Stimulated activated CD8-positive, alpha-beta memory T cell treated with anti-CD3 and anti-CD28 coated beads, Interleukin-4, amount 100 ng/mL, for 1 hour (primary cell): Measurements from ENCODE around the gene TRMT10A.

Experiments
- DNase-seq, 2 donors: peaks; one replicate each; pipeline ENCODE4 v3.0.0-alpha.2; 2020; ENCODE audit warnings: low read depth in 2 of 2, low spot score in 1 of 2

Gene TRMT10A, protein sequence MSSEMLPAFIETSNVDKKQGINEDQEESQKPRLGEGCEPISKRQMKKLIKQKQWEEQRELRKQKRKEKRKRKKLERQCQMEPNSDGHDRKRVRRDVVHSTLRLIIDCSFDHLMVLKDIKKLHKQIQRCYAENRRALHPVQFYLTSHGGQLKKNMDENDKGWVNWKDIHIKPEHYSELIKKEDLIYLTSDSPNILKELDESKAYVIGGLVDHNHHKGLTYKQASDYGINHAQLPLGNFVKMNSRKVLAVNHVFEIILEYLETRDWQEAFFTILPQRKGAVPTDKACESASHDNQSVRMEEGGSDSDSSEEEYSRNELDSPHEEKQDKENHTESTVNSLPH

DNA sequence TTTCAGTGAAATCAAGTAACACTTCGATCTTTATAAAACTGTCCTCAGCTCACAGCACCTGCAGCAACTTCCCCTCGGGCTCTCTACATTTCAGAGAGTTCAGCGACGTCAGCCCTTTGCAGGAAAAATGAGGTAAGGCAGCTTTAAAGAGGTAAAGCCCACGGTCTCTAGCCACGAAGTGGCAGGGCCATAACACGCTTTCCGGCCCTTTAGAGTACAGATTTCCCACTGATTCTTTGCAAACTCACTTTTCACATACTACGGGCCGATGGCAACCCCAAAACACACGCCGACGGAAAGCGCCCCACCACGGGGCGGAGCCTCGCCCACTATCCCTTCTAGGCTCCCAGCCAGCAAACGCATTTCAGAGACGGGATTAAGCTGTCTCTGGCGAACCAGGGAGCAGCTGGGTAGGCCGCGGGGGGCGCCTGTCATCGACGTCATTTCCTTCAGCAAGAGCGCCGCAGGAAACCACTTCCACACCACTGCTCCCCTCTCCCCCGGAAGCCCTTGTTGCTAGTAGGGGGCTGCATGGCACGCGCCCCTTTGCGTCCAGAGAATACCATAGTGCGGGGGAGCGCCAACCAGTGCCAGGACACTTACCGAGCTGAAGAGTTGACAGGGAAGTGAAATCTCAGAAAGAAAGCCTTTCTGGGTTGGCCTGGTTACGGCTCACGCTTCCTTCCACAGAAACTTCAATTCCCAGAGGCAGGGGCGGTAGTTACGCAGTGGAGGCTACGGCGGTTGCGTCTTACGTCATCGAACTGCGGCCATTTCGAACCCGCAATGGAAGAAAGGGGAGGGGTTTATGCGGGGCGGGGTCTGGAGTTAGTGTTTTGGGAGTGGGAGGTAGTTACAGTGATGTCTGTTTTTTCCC lies at the start of gene TRMT10A:
Gene TRMT10A, minus strand, starts transcription at position 730 of the 877 bp plus-strand sequence. CDS start 4,701 bp downstream, outside the sequence.
- DNase-seq: peak; percentile 86 to 90

- no peak for DNase-seq
These were observed 48.9 kb upstream of the TRMT10A start for GRCh38 chr4:99612704-99613103.

- DNase-seq: no peak
These were observed 48.4 kb upstream of the TRMT10A start for GRCh38 chr4:99612281-99612680.

- no peak for DNase-seq
These were observed 46.9 kb upstream of the TRMT10A start for GRCh38 chr4:99610605-99611175.

- no peak for DNase-seq
These were observed 44.6 kb upstream of the TRMT10A start for GRCh38 chr4:99608417-99608816.

GRCh38 chr4:99606716-99607115 lies 42.9 kb upstream of the TRMT10A start:
- no peak for DNase-seq

DNA sequence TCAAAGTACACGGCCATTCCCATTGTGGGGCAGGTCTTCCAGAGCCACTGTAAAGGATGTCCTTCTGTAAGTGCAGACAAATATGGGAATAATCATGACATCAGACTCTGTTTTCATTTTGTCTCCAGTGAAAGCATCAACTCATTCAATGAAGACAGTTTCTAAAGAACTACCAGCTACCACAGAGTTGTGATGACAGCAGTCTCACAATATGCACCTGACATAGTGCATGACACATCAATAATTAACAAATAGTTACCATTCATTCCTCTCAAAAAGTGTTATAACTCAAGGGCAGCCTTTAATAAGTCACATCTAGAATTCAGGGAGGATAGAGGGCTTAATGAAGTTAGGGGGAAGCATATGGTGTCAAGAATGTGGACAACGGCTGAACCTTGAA lies 31.0 kb upstream of the TRMT10A start:
- no peak for DNase-seq

DNA sequence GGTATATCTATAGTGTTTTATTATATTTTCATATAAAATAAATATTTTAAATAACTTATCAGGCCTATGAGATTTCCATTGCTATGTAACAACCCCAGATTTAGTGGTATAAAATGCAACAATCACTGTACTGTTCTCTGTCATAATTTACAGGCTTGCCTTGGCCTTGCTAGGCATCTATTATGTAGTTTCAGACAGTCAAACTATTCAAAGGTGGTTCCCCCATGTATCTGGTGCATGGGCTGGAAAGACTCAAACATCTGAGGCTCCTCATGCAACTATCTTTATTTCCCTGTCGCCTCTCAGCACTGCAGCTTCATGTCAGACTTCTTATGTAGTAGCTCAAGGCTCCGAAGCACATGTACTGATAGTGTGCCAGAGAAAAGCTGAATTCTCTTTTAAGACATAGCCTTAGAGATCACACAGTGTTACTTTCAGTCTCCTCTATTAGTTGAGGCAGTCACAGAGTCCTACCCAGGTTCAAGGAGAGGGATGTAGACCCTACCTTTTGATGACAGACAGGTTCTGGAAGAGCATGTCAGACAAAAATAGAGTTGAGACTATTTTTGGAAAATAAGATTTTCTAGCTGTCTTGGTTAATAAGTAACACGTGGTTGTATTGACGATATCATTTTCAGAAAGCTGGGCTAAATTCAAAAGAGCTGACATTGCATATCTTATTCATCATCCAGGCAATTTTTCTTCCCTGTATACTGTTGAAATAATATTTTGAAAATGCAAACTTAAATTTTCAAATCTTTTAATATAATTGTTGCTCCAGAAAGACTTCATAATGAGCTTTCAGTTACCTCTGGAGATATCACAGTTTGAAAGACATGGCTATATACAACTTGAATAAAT lies 30.2 kb upstream of the TRMT10A start:
- no peak for DNase-seq

GRCh38 chr4:99591757-99592156 lies 27.9 kb upstream of the TRMT10A start:
- no peak for DNase-seq

- no peak for DNase-seq
These were observed 24.0 kb upstream of the TRMT10A start for GRCh38 chr4:99587803-99588202.

DNA sequence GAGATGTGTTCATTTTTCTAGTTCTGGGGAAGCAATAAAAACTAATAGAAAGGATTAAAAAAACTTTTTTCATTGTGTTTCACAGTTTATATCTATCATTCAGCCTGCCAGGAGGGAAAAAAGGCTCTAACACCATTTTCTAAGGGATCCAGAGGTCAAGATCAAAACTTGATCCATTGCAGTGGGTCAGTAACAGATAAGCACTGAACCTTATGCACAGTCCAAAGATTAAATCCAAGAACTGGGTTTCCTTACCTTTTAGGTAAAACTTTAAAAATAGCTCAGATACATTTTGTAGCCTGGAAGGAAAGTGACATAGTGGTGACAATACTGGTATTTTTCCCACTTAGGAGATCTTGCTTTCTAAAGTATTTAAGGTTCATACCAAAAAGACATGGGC lies 23.5 kb upstream of the TRMT10A start:
- DNase-seq: no peak

- no peak for DNase-seq
These were observed 23.0 kb upstream of the TRMT10A start for GRCh38 chr4:99586797-99587196.

GRCh38 chr4:99586322-99586721 lies 22.5 kb upstream of the TRMT10A start:
- DNase-seq: no peak

DNA sequence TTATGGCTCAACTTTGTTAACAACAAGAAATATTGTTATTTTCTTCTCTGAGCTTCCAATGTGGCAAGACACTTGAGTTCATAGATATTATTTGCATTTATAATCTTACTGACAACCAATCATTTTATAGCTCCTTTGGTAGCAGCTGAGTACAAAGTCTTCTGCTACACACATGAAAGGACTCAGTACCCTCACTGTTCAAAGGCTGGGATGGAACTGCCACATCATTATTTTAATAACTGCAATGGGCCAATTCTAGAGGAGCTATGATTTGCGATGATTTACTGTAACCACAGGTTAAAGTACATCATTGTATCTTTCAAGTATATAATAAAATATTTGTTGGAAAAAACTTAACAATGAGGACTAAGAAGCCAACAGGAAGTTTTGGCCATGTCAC lies 21.7 kb upstream of the TRMT10A start:
- no peak for DNase-seq

DNA sequence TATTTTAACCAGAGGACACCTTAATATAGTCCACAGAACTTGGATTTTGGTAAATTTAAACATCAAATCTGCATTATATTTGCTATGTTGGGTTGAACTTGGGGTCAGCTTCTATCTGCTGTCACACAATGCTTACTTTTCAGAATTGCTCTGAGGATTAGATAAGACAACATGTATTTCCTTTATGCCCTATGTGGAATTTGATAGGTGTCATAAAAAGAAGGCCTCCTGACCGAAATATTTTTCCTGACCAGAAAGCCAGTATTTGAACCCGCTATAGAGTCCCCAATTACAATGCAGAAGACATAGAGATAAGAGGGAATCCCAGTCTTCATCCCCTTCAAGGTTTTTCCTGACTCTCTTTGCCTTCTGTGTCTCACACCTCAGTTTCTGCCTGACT lies 14.9 kb upstream of the TRMT10A start:
- DNase-seq: no peak

DNA sequence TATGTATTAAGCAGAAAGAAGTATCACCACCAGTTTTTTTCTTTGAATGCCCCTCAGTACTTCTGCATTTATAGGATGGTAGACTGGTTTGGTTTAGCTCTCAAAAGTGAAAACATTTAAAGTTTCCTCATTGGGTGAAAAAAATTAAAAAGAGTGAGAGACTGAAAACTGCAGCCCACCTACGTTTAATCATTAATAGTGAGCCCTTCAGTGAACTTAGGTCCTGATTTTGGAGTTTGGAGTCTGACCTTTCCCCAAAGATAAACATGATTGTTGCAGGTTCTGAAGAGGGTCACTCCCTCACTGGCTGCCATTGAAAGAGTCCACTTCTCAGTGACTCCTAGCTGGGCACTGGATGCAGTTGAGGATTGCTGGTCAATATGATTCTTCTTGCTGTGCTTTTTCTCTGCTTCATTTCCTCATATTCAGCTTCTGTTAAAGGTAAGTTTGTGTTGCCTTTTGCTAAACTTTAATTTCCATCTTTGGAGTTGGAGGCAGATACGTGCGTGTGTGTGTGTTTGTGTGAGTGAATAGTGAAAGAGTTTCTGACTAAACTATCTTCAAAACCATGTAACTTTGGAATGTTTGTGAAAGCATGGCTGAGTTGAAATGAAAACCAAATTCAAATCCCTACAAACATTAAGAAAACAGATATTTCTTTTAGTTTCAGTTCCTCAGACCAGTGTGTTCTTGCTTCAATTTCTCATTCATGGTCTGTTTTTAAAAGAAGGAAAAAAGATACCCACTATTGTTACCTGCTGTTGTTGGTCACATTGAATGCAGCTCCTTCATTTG lies 10.9 kb upstream of the TRMT10A start, which contains the start of gene MTTP:
Gene MTTP, plus strand, starts transcription at position 295 of the 795 bp plus-strand sequence. Its CDS starts 86 bp downstream, at position 381.
- DNase-seq: no peak

- no peak for DNase-seq
These were observed 10.0 kb upstream of the TRMT10A start for GRCh38 chr4:99573735-99574368.

DNA sequence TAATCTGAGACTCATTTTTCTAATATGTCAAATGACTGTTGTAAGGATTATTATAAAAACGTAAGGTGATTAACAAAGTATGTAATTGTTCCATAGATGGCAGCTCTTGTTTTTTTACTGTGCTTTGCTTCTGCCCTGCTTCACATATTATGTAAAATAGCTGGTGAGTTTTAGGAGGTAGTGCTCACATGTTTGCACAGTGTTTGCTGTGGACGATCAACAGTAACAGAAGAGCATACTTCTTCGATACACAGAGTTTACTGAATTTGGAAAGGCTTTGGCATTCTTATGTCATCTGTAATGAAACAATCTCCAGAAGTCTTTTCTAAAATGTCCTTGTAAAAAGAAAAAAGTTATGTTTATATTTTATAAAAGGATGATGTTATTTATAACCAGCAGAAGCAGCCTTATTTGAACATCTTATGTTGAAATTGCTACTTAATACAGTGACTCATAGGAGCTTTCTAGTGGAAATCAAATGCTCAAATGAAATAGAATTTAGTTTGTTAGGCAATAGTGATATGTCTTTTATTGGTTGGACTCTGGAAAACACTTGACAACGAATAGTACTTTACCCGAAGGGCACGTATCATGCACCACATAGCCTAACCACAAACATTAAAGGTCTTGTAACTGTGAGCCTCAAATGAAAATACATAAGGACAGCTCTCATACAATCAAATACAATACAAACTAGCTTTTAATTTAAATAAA lies 8.8 kb upstream of the TRMT10A start:
- no peak for DNase-seq

- DNase-seq: no peak
These were observed 8.0 kb upstream of the TRMT10A start for GRCh38 chr4:99571883-99572282.
